ENCODE measurements around the gene RPL38. TPM values are rescaled to one million over a fixed set of nuclear protein-coding genes. Genes with fewer than 3 reads are reported as not detected.

The RPL38 gene
- total RNA-seq (1,000 to 10,000 TPM; 1,239 to 1,608 TPM), polyA plus RNA-seq (ENCODE audit: insufficient read length in 2 of 2) (1,000 to 10,000 TPM; 1,051 to 1,061 TPM)
- long read RNA-seq, donor 1, transcript RPL38-207 (4 exons, 429 nt): minor isoform, 44 of 1,229 reads
- long read RNA-seq, donor 1, transcript RPL38-206 (4 exons, 532 nt): minor isoform, 137 of 1,229 reads
- long read RNA-seq, donor 1, transcript RPL38-201 (5 exons, 1,170 nt): major isoform, 790 of 1,229 reads
- long read RNA-seq, donor 1, transcript RPL38-202 (5 exons, 431 nt): minor isoform, 106 of 1,229 reads
- long read RNA-seq, donor 1, partial matches to known transcripts: 90 of 1,229 reads
- long read RNA-seq, donor 1, other reads (novel, unspliced or antisense): 51 of 1,229 reads
- long read RNA-seq, donor 2, transcript RPL38-202 (5 exons, 431 nt): minor isoform, 95 of 654 reads
- long read RNA-seq, donor 2, transcript RPL38-207 (4 exons, 429 nt): minor isoform, 32 of 654 reads
- long read RNA-seq, donor 2, transcript RPL38-206 (4 exons, 532 nt): minor isoform, 37 of 654 reads
- long read RNA-seq, donor 2, transcript RPL38-201 (5 exons, 1,170 nt): major isoform, 427 of 654 reads
- long read RNA-seq, donor 2, partial matches to known transcripts: 39 of 654 reads
- long read RNA-seq, donor 2, other reads (novel, unspliced or antisense): 23 of 654 reads
- long read RNA-seq, donor 3, transcript RPL38-202 (5 exons, 431 nt): minor isoform, 95 of 906 reads
- long read RNA-seq, donor 3, transcript RPL38-201 (5 exons, 1,170 nt): major isoform, 597 of 906 reads
- long read RNA-seq, donor 3, transcript RPL38-207 (4 exons, 429 nt): minor isoform, 54 of 906 reads
- long read RNA-seq, donor 3, transcript RPL38-206 (4 exons, 532 nt): minor isoform, 54 of 906 reads
- long read RNA-seq, donor 3, partial matches to known transcripts: 55 of 906 reads
- long read RNA-seq, donor 3, other reads (novel, unspliced or antisense): 45 of 906 reads
- long read RNA-seq, donor 4, transcript RPL38-202 (5 exons, 431 nt): minor isoform, 223 of 2,851 reads
- long read RNA-seq, donor 4, transcript RPL38-207 (4 exons, 429 nt): minor isoform, 133 of 2,851 reads
- long read RNA-seq, donor 4, transcript RPL38-201 (5 exons, 1,170 nt): major isoform, 1,926 of 2,851 reads
- long read RNA-seq, donor 4, transcript RPL38-206 (4 exons, 532 nt): minor isoform, 146 of 2,851 reads
- long read RNA-seq, donor 4, partial matches to known transcripts: 215 of 2,851 reads
- long read RNA-seq, donor 4, other reads (novel, unspliced or antisense): 176 of 2,851 reads

GRCh38 chr17:74203439-74204240 is at the start of gene RPL38:
RPL38 (plus strand) TSS chr17:74203678; CDS start chr17:74203956, 278 bp downstream.
- Histone ChIP-seq H3K4me1 (ENCODE audit: control insufficient read depth, insufficient read depth, low read length) (peaks cover 64% of the 10 kb centered on the region), H3K4me3 (ENCODE audit: low read depth, low read length) (peak within 1 kb of the TSS; percentile 93), H3K27ac (ENCODE audit: low read depth, low read length) (peak within 1 kb of the TSS; percentile 86), H3K36me3 (ENCODE audit: control insufficient read depth, insufficient read depth, low read length) (peaks cover 34% of the 10 kb centered on the region), H3K27me3 (ENCODE audit: control insufficient read depth, insufficient read depth, low read length) (peaks cover 2% of the 10 kb centered on the region), H3K9me3 (ENCODE audit: control insufficient read depth, insufficient read depth, low read length) (no peaks in the 10 kb centered on the region)
- WGBS (ENCODE audit: insufficient coverage): under 1% methylated on average over 50 of the region's 53 CpGs
- DNase-seq (ENCODE audit: low read depth in 4 of 6, low spot score in 6 of 6): peak; percentile 98 to 100 (median 100)

- 84% methylated on average over 9 of the region's 11 CpGs for WGBS (ENCODE audit: insufficient coverage)
- Histone ChIP-seq H3K4me1 (ENCODE audit: control insufficient read depth, insufficient read depth, low read length) (peaks cover 7% of the 10 kb centered on the region), H3K9me3 (ENCODE audit: control insufficient read depth, insufficient read depth, low read length) (no peaks in the 10 kb centered on the region)
These were observed 49.6 kb upstream of the RPL38 start for GRCh38 chr17:74153821-74154430.

GRCh38 chr17:74156878-74157277 is 46.6 kb upstream of the RPL38 start:
- Histone ChIP-seq H3K27ac (ENCODE audit: low read depth, low read length) (no peak overlapping the region), H3K4me1 (ENCODE audit: control insufficient read depth, insufficient read depth, low read length) (peaks cover 19% of the 10 kb centered on the region), H3K36me3 (ENCODE audit: control insufficient read depth, insufficient read depth, low read length) (no peaks in the 10 kb centered on the region), H3K27me3 (ENCODE audit: control insufficient read depth, insufficient read depth, low read length) (no peaks in the 10 kb centered on the region), H3K9me3 (ENCODE audit: control insufficient read depth, insufficient read depth, low read length) (no peaks in the 10 kb centered on the region), H3K4me3 (ENCODE audit: low read depth, low read length) (no peak overlapping the region)
- WGBS (ENCODE audit: insufficient coverage): 100% methylated on average over 3 of the region's 6 CpGs
- DNase-seq (ENCODE audit: low read depth in 4 of 6, low spot score in 6 of 6): no peak

More at GRCh38 chr17:74153821-74154430, 49.6 kb upstream of the RPL38 start:
- Histone ChIP-seq H3K36me3 (ENCODE audit: control insufficient read depth, insufficient read depth, low read length) (no peaks in the 10 kb centered on the region), H3K27me3 (ENCODE audit: control insufficient read depth, insufficient read depth, low read length) (no peaks in the 10 kb centered on the region), H3K4me3 (ENCODE audit: low read depth, low read length) (no peak overlapping the region), H3K27ac (ENCODE audit: low read depth, low read length) (no peak overlapping the region)
- peak in 1 of 6 donors; percentile 46 for DNase-seq (ENCODE audit: low read depth in 4 of 6, low spot score in 6 of 6)

GRCh38 chr17:74157366-74157765 is 46.1 kb upstream of the RPL38 start:
- no peak for DNase-seq (ENCODE audit: low read depth in 4 of 6, low spot score in 6 of 6)
- H3K27me3 ChIP-seq (ENCODE audit: control insufficient read depth, insufficient read depth, low read length): no peaks in the 10 kb centered on the region
- WGBS (ENCODE audit: insufficient coverage): 88% methylated on average over 9 of the region's 9 CpGs
- no peak overlapping the region for H3K27ac ChIP-seq (ENCODE audit: low read depth, low read length)
- no peaks in the 10 kb centered on the region for H3K9me3 ChIP-seq (ENCODE audit: control insufficient read depth, insufficient read depth, low read length)
- peaks cover 19% of the 10 kb centered on the region for H3K4me1 ChIP-seq (ENCODE audit: control insufficient read depth, insufficient read depth, low read length)
- no peaks in the 10 kb centered on the region for H3K36me3 ChIP-seq (ENCODE audit: control insufficient read depth, insufficient read depth, low read length)
- no peak overlapping the region for H3K4me3 ChIP-seq (ENCODE audit: low read depth, low read length)

- Histone ChIP-seq H3K36me3 (ENCODE audit: control insufficient read depth, insufficient read depth, low read length) (no peaks in the 10 kb centered on the region), H3K9me3 (ENCODE audit: control insufficient read depth, insufficient read depth, low read length) (no peaks in the 10 kb centered on the region), H3K27ac (ENCODE audit: low read depth, low read length) (no peak overlapping the region), H3K27me3 (ENCODE audit: control insufficient read depth, insufficient read depth, low read length) (no peaks in the 10 kb centered on the region), H3K4me3 (ENCODE audit: low read depth, low read length) (no peak overlapping the region), H3K4me1 (ENCODE audit: control insufficient read depth, insufficient read depth, low read length) (peaks cover 14% of the 10 kb centered on the region)
- DNase-seq (ENCODE audit: low read depth in 4 of 6, low spot score in 6 of 6): no peak
These were observed 44.7 kb upstream of the RPL38 start for GRCh38 chr17:74158761-74159160.

- no peak overlapping the region for H3K27ac ChIP-seq (ENCODE audit: low read depth, low read length)
- no peaks in the 10 kb centered on the region for H3K9me3 ChIP-seq (ENCODE audit: control insufficient read depth, insufficient read depth, low read length)
- 91% methylated on average over 5 of the region's 5 CpGs for WGBS (ENCODE audit: insufficient coverage)
- no peak for DNase-seq (ENCODE audit: low read depth in 4 of 6, low spot score in 6 of 6)
- H3K27me3 ChIP-seq (ENCODE audit: control insufficient read depth, insufficient read depth, low read length): no peaks in the 10 kb centered on the region
- H3K4me1 ChIP-seq (ENCODE audit: control insufficient read depth, insufficient read depth, low read length): peaks cover 12% of the 10 kb centered on the region
- no peaks in the 10 kb centered on the region for H3K36me3 ChIP-seq (ENCODE audit: control insufficient read depth, insufficient read depth, low read length)
- H3K4me3 ChIP-seq (ENCODE audit: low read depth, low read length): no peak overlapping the region
These were observed 44.1 kb upstream of the RPL38 start for GRCh38 chr17:74159226-74159840.

- WGBS (ENCODE audit: insufficient coverage): 67% methylated on average over 21 of the region's 23 CpGs
- Histone ChIP-seq H3K27ac (ENCODE audit: low read depth, low read length) (no peak overlapping the region), H3K36me3 (ENCODE audit: control insufficient read depth, insufficient read depth, low read length) (no peaks in the 10 kb centered on the region), H3K27me3 (ENCODE audit: control insufficient read depth, insufficient read depth, low read length) (no peaks in the 10 kb centered on the region), H3K4me1 (ENCODE audit: control insufficient read depth, insufficient read depth, low read length) (peaks cover 12% of the 10 kb centered on the region), H3K4me3 (ENCODE audit: low read depth, low read length) (no peak overlapping the region), H3K9me3 (ENCODE audit: control insufficient read depth, insufficient read depth, low read length) (no peaks in the 10 kb centered on the region)
- DNase-seq (ENCODE audit: low read depth in 4 of 6, low spot score in 6 of 6): no peak
These were observed 42.6 kb upstream of the RPL38 start for GRCh38 chr17:74160656-74161502.

- Histone ChIP-seq H3K4me3 (ENCODE audit: low read depth, low read length) (no peak overlapping the region), H3K36me3 (ENCODE audit: control insufficient read depth, insufficient read depth, low read length) (no peaks in the 10 kb centered on the region), H3K4me1 (ENCODE audit: control insufficient read depth, insufficient read depth, low read length) (peaks cover 12% of the 10 kb centered on the region), H3K9me3 (ENCODE audit: control insufficient read depth, insufficient read depth, low read length) (no peaks in the 10 kb centered on the region), H3K27ac (ENCODE audit: low read depth, low read length) (no peak overlapping the region), H3K27me3 (ENCODE audit: control insufficient read depth, insufficient read depth, low read length) (no peaks in the 10 kb centered on the region)
- WGBS (ENCODE audit: insufficient coverage): 26% methylated on average over 7 of the region's 11 CpGs
- no peak for DNase-seq (ENCODE audit: low read depth in 4 of 6, low spot score in 6 of 6)
These were observed 42.0 kb upstream of the RPL38 start for GRCh38 chr17:74161503-74161875.

Data from spinal cord (tissue), 10 donors.